Astrocyte (in vitro differentiated cells and primary cell): ENCODE data around the gene KLHDC10. TPM values are rescaled to one million over a fixed set of nuclear protein-coding genes. Genes with fewer than 3 reads are reported as not detected.
"Not testable (repeated sequence)": the region's sequence is repeated elsewhere in the genome, so short reads cannot be mapped to it uniquely, and the experiment has no call there.

Experiments
- DNase-seq: peaks from one replicate; pipeline ENCODE4 v3.0.0-alpha.2; 2010; ENCODE audit warnings: low read depth
- FAIRE-seq: peaks from 2 replicates; lab custom pipeline; 2011; peaks lifted over from hg19 to GRCh38; lab: Jason Lieb, UNC
- H2AFZ ChIP-seq: 2 replicates; pipeline ENCODE4 v1.6.0; 2012; ENCODE audit warnings: low read depth, low read length, inconsistent platforms
- H3K27ac ChIP-seq: 2 replicates; pipeline ENCODE4 v1.5.1; 2011; ENCODE audit warnings: low read depth, low read length, inconsistent platforms
- H3K27me3 ChIP-seq: 2 replicates; pipeline ENCODE4 v1.6.0; 2011; ENCODE audit warnings: low read length, inconsistent platforms; ENCODE audit not compliant: insufficient read depth
- H3K36me3 ChIP-seq: 2 replicates; pipeline ENCODE4 v1.5.1; 2011; ENCODE audit warnings: low read length, inconsistent platforms; ENCODE audit not compliant: insufficient read depth
- H3K4me1 ChIP-seq: 2 replicates; pipeline ENCODE4 v1.5.1; 2011; ENCODE audit warnings: low read length, inconsistent platforms; ENCODE audit not compliant: insufficient read depth
- H3K4me2 ChIP-seq: 2 replicates; pipeline ENCODE4 v1.6.0; 2012; ENCODE audit warnings: low read length, inconsistent platforms
- H3K4me3 ChIP-seq: 2 replicates; pipeline ENCODE4 v1.5.1; 2011; ENCODE audit warnings: low read depth, mild to moderate bottlenecking, low read length, inconsistent platforms; ENCODE audit not compliant: insufficient read depth
- H3K79me2 ChIP-seq: 2 replicates; pipeline ENCODE4 v1.6.0; 2012; ENCODE audit warnings: mild to moderate bottlenecking, low read length, inconsistent platforms; ENCODE audit not compliant: insufficient read depth
- H3K9ac ChIP-seq: 2 replicates; pipeline ENCODE4 v1.6.0; 2012; ENCODE audit warnings: mild to moderate bottlenecking, low read length, inconsistent platforms
- H3K9me3 ChIP-seq: 2 replicates; pipeline ENCODE4 v1.5.1; 2012; ENCODE audit warnings: low read depth, mild to moderate bottlenecking, low read length, inconsistent platforms; ENCODE audit not compliant: insufficient read depth
- H4K20me1 ChIP-seq: 2 replicates; pipeline ENCODE4 v1.6.0; 2012; ENCODE audit warnings: low read length, inconsistent platforms; ENCODE audit not compliant: insufficient read depth
- H3K27ac Mint-ChIP-seq: one replicate; pipeline ENCODE4 v1.8.0; 2021; ENCODE audit warnings: mild to moderate bottlenecking, mixed read lengths; ENCODE audit not compliant: unreplicated experiment
- H3K27me3 Mint-ChIP-seq: one replicate; pipeline ENCODE4 v1.8.0; 2021; ENCODE audit warnings: low read depth, mixed read lengths; ENCODE audit not compliant: unreplicated experiment
- H3K36me3 Mint-ChIP-seq: one replicate; pipeline ENCODE4 v1.8.0; 2021; ENCODE audit warnings: low read depth, mixed read lengths; ENCODE audit not compliant: unreplicated experiment
- H3K4me1 Mint-ChIP-seq: one replicate; pipeline ENCODE4 v1.8.0; 2021; ENCODE audit warnings: low read depth, mixed read lengths; ENCODE audit not compliant: unreplicated experiment
- H3K4me3 Mint-ChIP-seq: one replicate; pipeline ENCODE4 v1.8.0; 2021; ENCODE audit warnings: mild to moderate bottlenecking, moderate library complexity, mixed read lengths; ENCODE audit not compliant: unreplicated experiment
- H3K9me3 Mint-ChIP-seq: one replicate; pipeline ENCODE4 v1.8.0; 2021; ENCODE audit warnings: mild to moderate bottlenecking, mixed read lengths; ENCODE audit not compliant: unreplicated experiment
- EZH2 ChIP-seq: IDR thresholded peaks from 2 replicates; pipeline ENCODE4 v1.6.1; 2012; ENCODE audit warnings: mild to moderate bottlenecking, low read length, inconsistent platforms; ENCODE audit not compliant: insufficient read depth
- total RNA-seq: library from RNA; stranded (reverse); gene quantifications from 2 replicates; pipeline ENCODE4 v1.2.1, GENCODE V29; 2021
- TF ChIP-seq, protein P1 (sequence below): IDR thresholded peaks from 2 replicates; pipeline ENCODE4 v1.5.1; 2011; ENCODE audit warnings: low read depth, mild to moderate bottlenecking, inconsistent platforms, low read length, moderate library complexity; ENCODE audit not compliant: insufficient read depth

The KLHDC10 gene
- total RNA-seq, 1 donor from 2014 or later = 33.2 TPM

DNA sequence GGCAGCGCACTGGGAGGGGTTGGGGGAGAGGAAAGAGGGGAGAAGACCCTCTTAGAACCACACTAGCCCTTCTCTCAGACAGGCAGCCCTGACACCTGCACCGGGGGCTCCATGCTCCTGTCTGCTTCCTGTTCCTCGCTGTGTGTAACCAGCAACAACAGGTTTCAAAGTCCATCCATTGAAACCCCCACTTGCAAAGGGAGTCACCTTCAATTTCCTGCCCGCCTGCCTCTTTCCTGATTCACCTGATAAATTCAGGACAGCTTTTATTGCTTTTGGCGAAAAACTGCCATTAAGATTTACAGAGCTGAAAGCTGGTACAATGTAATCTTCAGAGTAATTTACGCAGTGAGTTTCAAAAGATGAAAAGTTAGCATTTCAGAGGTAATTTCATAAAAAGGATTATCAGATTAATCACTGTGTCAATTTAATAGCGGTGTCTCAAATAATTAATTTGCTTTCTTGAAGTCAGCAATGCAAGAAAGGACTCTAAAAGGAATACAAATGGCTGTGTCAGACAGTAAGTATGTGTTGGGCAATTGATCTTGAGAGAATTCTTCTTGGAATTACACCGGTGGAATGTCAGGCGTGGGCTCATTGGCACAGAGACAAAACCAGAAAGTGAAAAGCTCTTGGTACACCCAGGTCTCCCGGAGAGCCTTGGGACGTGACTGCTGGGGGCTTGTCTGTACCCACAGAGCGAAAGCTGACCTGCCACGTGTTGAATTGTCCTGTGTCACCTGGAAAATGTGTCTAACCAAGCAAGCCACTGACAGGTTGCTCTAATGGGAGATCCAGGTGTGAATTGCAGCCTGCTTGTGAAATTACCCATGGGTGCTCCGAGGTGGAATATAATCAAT, 74.2 kb downstream of the KLHDC10 start:
- H3K79me2 ChIP-seq = no peaks in the 10 kb centered on the region
- TF ChIP-seq EZH2 = no peak
- peak overlapping the region; percentile 22 for H3K27ac ChIP-seq
- no peak overlapping the region for H2AFZ ChIP-seq
- H3K36me3 Mint-ChIP-seq = peaks cover 5% of the 10 kb centered on the region
- peaks cover 31% of the 10 kb centered on the region for H3K4me1 ChIP-seq
- H3K4me3 Mint-ChIP-seq = no peak overlapping the region
- peak overlapping the region; percentile 10 for H3K9ac ChIP-seq
- peak; percentile 93 for DNase-seq
- H3K27ac Mint-ChIP-seq = peak overlapping the region; percentile 66
- H4K20me1 ChIP-seq = no peaks in the 10 kb centered on the region
- H3K36me3 ChIP-seq = no peaks in the 10 kb centered on the region
- no peaks in the 10 kb centered on the region for H3K27me3 ChIP-seq
- H3K4me2 ChIP-seq = peak overlapping the region; percentile 36
- H3K4me3 ChIP-seq = no peak overlapping the region
- H3K27me3 Mint-ChIP-seq = no peaks in the 10 kb centered on the region
- peaks cover 33% of the 10 kb centered on the region for H3K4me1 Mint-ChIP-seq
- no peaks in the 10 kb centered on the region for H3K9me3 Mint-ChIP-seq
- peak; percentile 73 for FAIRE-seq
- H3K9me3 ChIP-seq = no peaks in the 10 kb centered on the region

DNA sequence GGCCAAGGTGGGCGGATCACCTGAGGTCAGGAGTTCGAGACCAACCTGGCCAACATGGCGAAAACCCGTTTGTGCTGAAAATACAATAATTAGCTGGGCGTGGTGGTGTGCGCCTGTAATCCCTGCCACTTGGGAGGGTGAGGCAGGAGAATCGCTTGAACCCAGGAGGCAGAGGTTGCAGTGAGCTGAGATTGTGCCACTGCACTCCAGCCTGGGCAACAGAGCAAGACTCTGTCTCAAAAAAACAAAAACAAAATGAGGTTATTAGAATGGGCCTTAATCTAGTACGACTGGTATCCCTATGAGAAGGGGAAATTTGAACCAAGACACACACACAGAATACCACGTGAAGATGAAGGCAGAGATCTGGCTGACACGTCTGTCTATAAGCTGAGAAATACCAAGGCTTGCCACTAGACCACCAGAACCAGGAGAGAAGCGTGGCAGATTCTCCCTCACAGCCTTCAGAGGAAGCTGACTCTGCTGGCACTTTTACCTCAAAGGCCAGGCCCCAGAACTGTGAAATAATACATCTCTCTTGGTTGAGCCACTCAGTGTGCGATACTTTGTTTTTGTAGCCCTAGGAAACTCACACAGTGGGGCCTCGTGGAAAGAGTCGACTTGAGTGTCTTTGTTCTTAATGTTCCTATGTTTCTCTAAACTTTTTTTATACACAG, 75.2 kb downstream of the KLHDC10 start:
- Histone ChIP-seq H3K9me3 (no peaks in the 10 kb centered on the region), H3K4me1 (peaks cover 31% of the 10 kb centered on the region), H3K27me3 (no peaks in the 10 kb centered on the region), H2AFZ (peak overlapping the region; percentile 26), H3K4me3 (no peak overlapping the region), H3K27ac (peak overlapping the region; percentile 19), H3K36me3 (no peaks in the 10 kb centered on the region), H3K4me2 (no peak overlapping the region), H3K79me2 (no peaks in the 10 kb centered on the region), H3K9ac (no peak overlapping the region), H4K20me1 (no peaks in the 10 kb centered on the region)
- Mint-ChIP-seq H3K9me3 (no peaks in the 10 kb centered on the region), H3K4me3 (no peak overlapping the region), H3K27ac (peak overlapping the region; percentile 63), H3K27me3 (no peaks in the 10 kb centered on the region), H3K36me3 (peaks cover 4% of the 10 kb centered on the region), H3K4me1 (peaks cover 26% of the 10 kb centered on the region)
- no peak for FAIRE-seq
- no peak for TF ChIP-seq EZH2
- TF ChIP-seq, protein P1, sequence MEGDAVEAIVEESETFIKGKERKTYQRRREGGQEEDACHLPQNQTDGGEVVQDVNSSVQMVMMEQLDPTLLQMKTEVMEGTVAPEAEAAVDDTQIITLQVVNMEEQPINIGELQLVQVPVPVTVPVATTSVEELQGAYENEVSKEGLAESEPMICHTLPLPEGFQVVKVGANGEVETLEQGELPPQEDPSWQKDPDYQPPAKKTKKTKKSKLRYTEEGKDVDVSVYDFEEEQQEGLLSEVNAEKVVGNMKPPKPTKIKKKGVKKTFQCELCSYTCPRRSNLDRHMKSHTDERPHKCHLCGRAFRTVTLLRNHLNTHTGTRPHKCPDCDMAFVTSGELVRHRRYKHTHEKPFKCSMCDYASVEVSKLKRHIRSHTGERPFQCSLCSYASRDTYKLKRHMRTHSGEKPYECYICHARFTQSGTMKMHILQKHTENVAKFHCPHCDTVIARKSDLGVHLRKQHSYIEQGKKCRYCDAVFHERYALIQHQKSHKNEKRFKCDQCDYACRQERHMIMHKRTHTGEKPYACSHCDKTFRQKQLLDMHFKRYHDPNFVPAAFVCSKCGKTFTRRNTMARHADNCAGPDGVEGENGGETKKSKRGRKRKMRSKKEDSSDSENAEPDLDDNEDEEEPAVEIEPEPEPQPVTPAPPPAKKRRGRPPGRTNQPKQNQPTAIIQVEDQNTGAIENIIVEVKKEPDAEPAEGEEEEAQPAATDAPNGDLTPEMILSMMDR = no peak
- no peak for DNase-seq

DNA sequence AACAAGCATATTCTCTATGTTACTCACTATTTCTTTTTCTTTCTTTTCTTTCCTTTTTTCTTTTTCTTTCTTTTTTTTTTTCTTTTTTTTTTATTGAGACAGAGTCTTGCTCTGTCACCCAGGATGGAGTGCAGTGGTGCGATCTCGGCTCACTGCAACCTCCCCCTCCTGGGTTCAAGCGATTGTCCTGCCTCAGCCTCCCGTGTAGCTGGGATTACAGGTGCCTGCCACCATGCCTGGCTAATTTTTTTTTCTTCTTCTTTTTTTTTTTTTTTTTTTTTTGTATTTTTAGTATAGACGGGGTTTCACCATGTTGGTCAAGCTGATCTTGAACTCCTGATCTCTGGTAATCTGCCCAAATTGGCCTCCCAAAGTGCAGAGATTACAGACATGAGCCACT, 75.8 kb downstream of the KLHDC10 start:
- H3K9me3 Mint-ChIP-seq, H3K27ac ChIP-seq, H3K27ac Mint-ChIP-seq, H3K9me3 ChIP-seq, DNase-seq, H3K4me2 ChIP-seq, H3K36me3 Mint-ChIP-seq, H2AFZ ChIP-seq, FAIRE-seq, H3K27me3 Mint-ChIP-seq, H3K79me2 ChIP-seq, H3K27me3 ChIP-seq, H3K9ac ChIP-seq, H4K20me1 ChIP-seq, H3K36me3 ChIP-seq, H3K4me3 ChIP-seq, H3K4me3 Mint-ChIP-seq: not testable (repeated sequence)
- peaks cover 26% of the 10 kb centered on the region for H3K4me1 Mint-ChIP-seq
- H3K4me1 ChIP-seq = peaks cover 27% of the 10 kb centered on the region
